ENCODE data around the gene PROZ. TPM values are rescaled to one million over a fixed set of nuclear protein-coding genes. Genes with fewer than 3 reads are reported as not detected.

The PROZ gene
- total and polyA plus RNA-seq, 9 of the 15 experiments (the other 6 are each of a cell fraction or from before 2014, with no cell fraction given) = not detected

DNA sequence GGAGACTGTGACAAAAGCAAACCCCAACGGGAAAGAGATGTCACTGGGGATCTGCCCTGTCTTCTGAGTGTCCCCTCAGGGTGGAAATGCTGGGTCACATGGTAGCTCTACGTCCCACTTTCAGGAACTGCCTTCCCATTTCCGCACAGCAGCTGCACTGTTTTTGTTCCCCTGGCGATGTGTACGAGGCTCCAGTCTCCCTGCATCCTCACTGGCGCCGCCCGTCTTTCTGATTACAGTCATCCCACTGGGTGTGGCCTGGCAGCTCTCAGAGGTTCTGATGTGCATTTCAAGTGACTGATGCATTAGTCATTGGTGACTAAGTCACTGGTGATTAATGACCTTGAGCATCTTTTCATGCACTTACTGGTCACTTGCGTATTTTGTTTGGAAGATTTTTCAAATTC is 28.8 kb downstream of the PROZ start (continued):
- TF ChIP-seq ZNF609 (CRISPR knock-in tag; IDR thresholded peaks at IDR 0.05; ENCODE audit: borderline replicate concordance) (no peak), EZH2 (IDR thresholded peaks at IDR 0.05; ENCODE audit: borderline replicate concordance, low read depth, low read length) (no peak), PURB (CRISPR knock-in tag; IDR thresholded peaks at IDR 0.05; ENCODE audit: low read depth) (no peak), ZSCAN32 (CRISPR knock-in tag; IDR thresholded peaks at IDR 0.05) (no peak), ZNF398 (CRISPR knock-in tag; IDR thresholded peaks at IDR 0.05) (no peak), KLF1 (tag; IDR thresholded peaks at IDR 0.05) (no peak), FUS (optimal IDR thresholded peaks at IDR 0.05; ENCODE audit: low read depth, low read length) (no peak), FOXK1 (CRISPR knock-in tag; IDR thresholded peaks at IDR 0.05; ENCODE audit: borderline replicate concordance) (no peak), NKRF (IDR thresholded peaks at IDR 0.05; ENCODE audit: borderline replicate concordance) (no peak), SNAPC5 (CRISPR knock-in tag; IDR thresholded peaks at IDR 0.05) (no peak), MCM5 (IDR thresholded peaks at IDR 0.05; ENCODE audit: low read depth) (no peak), ZNF512 (tag; IDR thresholded peaks at IDR 0.05) (no peak), BRD9 (IDR thresholded peaks at IDR 0.05; ENCODE audit: low read depth, partially characterized antibody) (no peak), RB1 (IDR thresholded peaks at IDR 0.05; ENCODE audit: low read depth) (no peak), PRMT5 (CRISPR knock-in tag; IDR thresholded peaks at IDR 0.05) (no peak)
- TF ChIP-seq, protein P1, sequence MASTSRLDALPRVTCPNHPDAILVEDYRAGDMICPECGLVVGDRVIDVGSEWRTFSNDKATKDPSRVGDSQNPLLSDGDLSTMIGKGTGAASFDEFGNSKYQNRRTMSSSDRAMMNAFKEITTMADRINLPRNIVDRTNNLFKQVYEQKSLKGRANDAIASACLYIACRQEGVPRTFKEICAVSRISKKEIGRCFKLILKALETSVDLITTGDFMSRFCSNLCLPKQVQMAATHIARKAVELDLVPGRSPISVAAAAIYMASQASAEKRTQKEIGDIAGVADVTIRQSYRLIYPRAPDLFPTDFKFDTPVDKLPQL (IDR thresholded peaks at IDR 0.05; ENCODE audit: extremely low read depth, insufficient read length) = no peak

All from K562 (cell line).